A549 (cell line): ENCODE data around the gene NLRC5.

Experiments
- BHLHE40 ChIP-seq: IDR thresholded peaks from 2 replicates; pipeline ENCODE4 v1.6.1; 2012; ENCODE audit warnings: low read depth, low read length, inconsistent platforms
- CHD4 ChIP-seq: fragments of 200-600 bp; sonication (generic); IDR thresholded peaks from 2 replicates; pipeline ENCODE4 v1.6.1; 2016; ENCODE audit warnings: antibody characterized with exemption, mild to moderate bottlenecking, borderline replicate concordance
- CTCF ChIP-seq: fragments of >200 bp; sonication (Bioruptor Twin); formaldehyde crosslinking; IDR thresholded peaks from 3 replicates; pipeline ENCODE4 v1.5.1; 2016
- ELK1 ChIP-seq: fragments of 150-350 bp; IDR thresholded peaks from 2 replicates; pipeline ENCODE4 v1.6.1; 2014; ENCODE audit warnings: low read depth, mild to moderate bottlenecking, low read length
- MAZ ChIP-seq: fragments of 150-350 bp; IDR thresholded peaks from 2 replicates; pipeline ENCODE4 v1.6.1; 2014; ENCODE audit warnings: antibody characterized with exemption, low read depth, low read length, borderline replicate concordance
- MYC ChIP-seq: IDR thresholded peaks from 2 replicates; pipeline ENCODE4 v1.6.1; 2012; ENCODE audit warnings: mild to moderate bottlenecking, inconsistent platforms, low read length, improper control_type of control experiment, borderline replicate concordance
- POLR2A ChIP-seq: IDR thresholded peaks from 2 replicates; pipeline ENCODE4 v1.6.1; 2012; ENCODE audit warnings: mild to moderate bottlenecking, low read length
- REST ChIP-seq: fragments of 200-600 bp; sonication (generic); IDR thresholded peaks from 2 replicates; pipeline ENCODE4 v1.6.1; 2016; ENCODE audit warnings: antibody characterized with exemption, mild to moderate bottlenecking, moderate library complexity
- RNF2 ChIP-seq: fragments of 200-600 bp; sonication (generic); IDR thresholded peaks from 2 replicates; pipeline ENCODE4 v1.6.1; 2016; ENCODE audit warnings: low read depth, mild to moderate bottlenecking, antibody characterized with exemption, moderate library complexity, borderline replicate concordance
- SMC3 ChIP-seq: fragments of >200 bp; sonication (Bioruptor Twin); formaldehyde crosslinking; IDR thresholded peaks from 3 replicates; pipeline ENCODE4 v1.6.1; 2018; ENCODE audit warnings: inconsistent platforms
- TP53 ChIP-seq: fragments of 250-450 bp; sonication (Bioruptor Pico); IDR thresholded peaks from 2 replicates; pipeline ENCODE4 v1.5.0; 2021; ENCODE audit warnings: mild to moderate bottlenecking, moderate library complexity
- USF2 ChIP-seq: fragments of 450-650 bp; IDR thresholded peaks from 2 replicates; pipeline ENCODE4 v1.6.1; 2014; ENCODE audit warnings: antibody characterized with exemption
- ZFP36 ChIP-seq: fragments of 450-650 bp; IDR thresholded peaks from 2 replicates; pipeline ENCODE4 v1.6.1; 2014; ENCODE audit warnings: borderline replicate concordance; ENCODE audit not compliant: partially characterized antibody

GRCh38 chr16:57023541-57024249 lies 34.3 kb downstream of the NLRC5 start:
- TF ChIP-seq CTCF, result no peak
- TF ChIP-seq MYC, result no peak
- no peak for TF ChIP-seq SMC3
- no peak for TF ChIP-seq TP53 (CRISPR knock-in tag)
- TF ChIP-seq USF2, result no peak
- TF ChIP-seq REST, result no peak
- TF ChIP-seq CHD4, result no peak
- no peak for TF ChIP-seq BHLHE40
- TF ChIP-seq ZFP36, result no peak
- no peak for TF ChIP-seq POLR2A
- TF ChIP-seq RNF2, result no peak
- no peak for TF ChIP-seq MAZ
- no peak for TF ChIP-seq ELK1
